ENCODE data around the gene PITX1. TPM values are rescaled to one million over a fixed set of nuclear protein-coding genes. Genes with fewer than 3 reads are reported as not detected.

PITX1 gene
- polyA plus RNA-seq, 10 donors: 2.6 to 20.1 (median 9.2) TPM

Other genes with a start within 250 kb of the PITX1 start
- 10 to 100 TPM; 53.0 to 87.4 (median 70.8) TPM for gene C5orf24, start 188.3 kb downstream of the PITX1 start, polyA plus RNA-seq (ENCODE audit: insufficient read length in 10 of 10)
- 100 to 1,000 TPM in 1 of 10 donors, 10 to 100 TPM in 9; 65.3 to 110 (median 81.3) TPM for gene TXNDC15, start 159.9 kb downstream of the PITX1 start, polyA plus RNA-seq (ENCODE audit: insufficient read length in 10 of 10)
- gene PCBD2, start 129.1 kb downstream of the PITX1 start, polyA plus RNA-seq (ENCODE audit: insufficient read length in 10 of 10): 10 to 100 TPM in 3 of 10 donors, 1 to 10 TPM in 7; 6.5 to 13.8 (median 8.6) TPM
- gene CATSPER3, start 66.3 kb downstream of the PITX1 start, polyA plus RNA-seq (ENCODE audit: insufficient read length in 10 of 10): 1 to 10 TPM in 1 of 10 donors, under 1 TPM in 9; 0.24 to 1.2 (median 0.51) TPM

Data from muscle of back (tissue), 10 donors.